A549 (cell line): ENCODE measurements around the gene FNIP1.

ENCODE experiments used
- CEBPB ChIP-seq, 2 experiments: fragments of >200 bp in 1 of 2; sonication (Bioruptor Twin) in 1 of 2; formaldehyde crosslinking in 1 of 2; IDR thresholded peaks; 2 replicates each; pipeline ENCODE4 v1.6.1; 2012 to 2016
- CTCF ChIP-seq: fragments of >200 bp; sonication (Bioruptor Twin); formaldehyde crosslinking; IDR thresholded peaks from 3 replicates; pipeline ENCODE4 v1.5.1; 2016
- E2F6 ChIP-seq: IDR thresholded peaks from 2 replicates; pipeline ENCODE4 v1.6.1; 2012; ENCODE audit warnings: low read depth, borderline replicate concordance
- EP300 ChIP-seq, 2 experiments: fragments of >200 bp; sonication (Bioruptor Twin); formaldehyde crosslinking; IDR thresholded peaks; 2 replicates in 1 of 2; 3 replicates in 1 of 2; pipeline ENCODE4 v1.6.1; 2016 to 2017
- GATA3 ChIP-seq: IDR thresholded peaks from 2 replicates; pipeline ENCODE4 v1.6.1; 2012; ENCODE audit warnings: borderline replicate concordance
- HDAC2 ChIP-seq: fragments of 200-600 bp; sonication (generic); IDR thresholded peaks from 2 replicates; pipeline ENCODE4 v1.6.1; 2016
- NFE2L2 ChIP-seq: fragments of 150-350 bp; conservative IDR thresholded peaks from 2 replicates; pipeline ENCODE4 v1.6.1; 2014; ENCODE audit warnings: low read length
- PHF8 ChIP-seq: fragments of 200-600 bp; sonication (generic); IDR thresholded peaks from 2 replicates; pipeline ENCODE4 v1.6.1; 2016; ENCODE audit warnings: low read depth, mild to moderate bottlenecking, antibody characterized with exemption, moderate library complexity, borderline replicate concordance
- POLR2A ChIP-seq: IDR thresholded peaks from 2 replicates; pipeline ENCODE4 v1.6.1; 2012; ENCODE audit warnings: mild to moderate bottlenecking, low read length
- TFCP2L1 ChIP-seq: fragments of 250-450 bp; sonication (Bioruptor Pico); IDR thresholded peaks from 2 replicates; pipeline ENCODE4 v1.5.0; 2021; ENCODE audit warnings: mild to moderate bottlenecking

GRCh38 chr5:131671409-131671808 is 125.4 kb downstream of the FNIP1 start:
- TF ChIP-seq CTCF: no peak
- no peak for TF ChIP-seq E2F6
- TF ChIP-seq NFE2L2: no peak
- no peak for TF ChIP-seq POLR2A
- TF ChIP-seq HDAC2: no peak
- no peak for TF ChIP-seq GATA3
- TF ChIP-seq PHF8: no peak
- TF ChIP-seq CEBPB (IDR thresholded peaks at IDR 0.05): no peak
- no peak for TF ChIP-seq EP300 (IDR thresholded peaks at IDR 0.05)
- no peak for TF ChIP-seq TFCP2L1 (CRISPR knock-in tag)
